HEK293 (cell line): ENCODE data around the gene NKAPL.

ENCODE experiments used
- CTCF ChIP-seq: fragments of 450-650 bp; formaldehyde crosslinking; IDR thresholded peaks from 2 replicates; pipeline ENCODE4 v1.5.1; 2016; ENCODE audit warnings: missing biosample characterization, missing genetic modification characterization
- HOXA7 ChIP-seq: sonication (generic); formaldehyde crosslinking; IDR thresholded peaks from 2 replicates; pipeline ENCODE4 v1.8.1; 2022; ENCODE audit warnings: missing genetic modification reagents, borderline replicate concordance
- KLF1 ChIP-seq: fragments of 450-650 bp; formaldehyde crosslinking; IDR thresholded peaks from 2 replicates; pipeline ENCODE4 v1.5.1; 2016; ENCODE audit warnings: missing biosample characterization, missing genetic modification characterization
- TSHZ1 ChIP-seq: fragments of 450-650 bp; formaldehyde crosslinking; IDR thresholded peaks from 2 replicates; pipeline ENCODE4 v1.5.1; 2016; ENCODE audit warnings: missing biosample characterization, missing genetic modification characterization, borderline replicate concordance
- ZNF449 ChIP-seq: fragments of 450-650 bp; formaldehyde crosslinking; IDR thresholded peaks from 2 replicates; pipeline ENCODE4 v1.5.1; 2017; ENCODE audit warnings: missing biosample characterization, mild to moderate bottlenecking, missing genetic modification characterization, moderate library complexity
- ZNF521 ChIP-seq: fragments of 450-650 bp; formaldehyde crosslinking; IDR thresholded peaks from 2 replicates; pipeline ENCODE4 v1.5.1; 2017; ENCODE audit warnings: missing biosample characterization, mild to moderate bottlenecking, missing genetic modification characterization

DNA sequence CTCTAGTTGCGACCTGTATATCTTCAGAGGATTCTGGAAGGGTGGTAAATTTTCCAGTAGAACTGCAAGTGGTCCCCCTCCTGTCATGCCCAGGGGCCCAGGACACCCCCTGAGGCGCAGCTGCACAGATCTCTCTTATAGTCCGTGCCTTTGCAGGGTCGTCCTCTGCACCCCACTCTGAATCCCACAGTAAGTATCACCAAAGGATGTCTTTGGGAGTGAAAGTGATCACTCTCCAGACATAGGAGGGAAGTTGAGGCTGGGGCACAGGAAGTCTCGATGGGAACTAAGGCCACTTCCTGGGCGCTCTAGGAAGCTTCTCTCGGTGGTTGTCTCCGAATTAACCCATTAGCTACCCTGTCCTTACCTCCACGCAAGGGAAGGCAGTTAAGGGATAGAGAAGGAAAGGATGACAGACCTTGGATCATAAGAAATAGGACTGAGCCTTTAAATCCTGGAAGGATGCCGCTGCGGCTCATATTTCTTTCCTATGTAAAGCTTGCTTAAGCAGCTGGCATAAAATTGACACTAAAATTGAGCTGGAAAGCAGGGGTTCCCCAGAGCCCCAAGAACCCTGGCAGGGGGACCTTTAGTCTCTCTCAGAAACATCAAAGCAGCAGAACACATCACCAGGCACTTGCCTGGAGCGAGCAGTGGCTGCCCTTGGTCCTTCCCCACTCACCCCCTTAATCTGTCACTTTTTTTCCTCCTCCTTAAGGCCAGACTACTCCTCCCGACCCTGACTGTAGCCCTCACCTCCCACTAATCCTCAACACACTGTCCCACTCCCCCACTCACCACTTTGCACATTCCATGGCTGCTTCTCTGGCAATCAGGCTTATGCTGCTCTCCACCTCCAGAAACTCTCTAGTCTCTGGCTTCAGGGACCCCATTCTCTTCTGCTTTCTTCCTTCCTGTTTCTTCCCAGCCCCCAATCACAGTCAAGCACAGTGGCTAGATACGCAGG, 6.8 kb upstream of the NKAPL start, which contains the start of gene ZKSCAN4:
- no peak for TF ChIP-seq CTCF (tag by site-specific recombination)
- no peak for TF ChIP-seq HOXA7
- TF ChIP-seq ZNF449 (tag by site-specific recombination), result no peak
- no peak for TF ChIP-seq TSHZ1
- TF ChIP-seq KLF1 (tag by site-specific recombination), result no peak
- no peak for TF ChIP-seq ZNF521 (tag by site-specific recombination)
